NOMO-1 treated with dmso at 0.1 percent for 144 hours (cell line): ENCODE measurements around the gene CUEDC2.

Experiments used
- DNase-seq: peaks from one replicate; lab custom pipeline; 2025; ENCODE audit not compliant: unreplicated experiment; lab: John Stamatoyannopoulos, UW

The CUEDC2 gene, protein sequence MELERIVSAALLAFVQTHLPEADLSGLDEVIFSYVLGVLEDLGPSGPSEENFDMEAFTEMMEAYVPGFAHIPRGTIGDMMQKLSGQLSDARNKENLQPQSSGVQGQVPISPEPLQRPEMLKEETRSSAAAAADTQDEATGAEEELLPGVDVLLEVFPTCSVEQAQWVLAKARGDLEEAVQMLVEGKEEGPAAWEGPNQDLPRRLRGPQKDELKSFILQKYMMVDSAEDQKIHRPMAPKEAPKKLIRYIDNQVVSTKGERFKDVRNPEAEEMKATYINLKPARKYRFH

DNA sequence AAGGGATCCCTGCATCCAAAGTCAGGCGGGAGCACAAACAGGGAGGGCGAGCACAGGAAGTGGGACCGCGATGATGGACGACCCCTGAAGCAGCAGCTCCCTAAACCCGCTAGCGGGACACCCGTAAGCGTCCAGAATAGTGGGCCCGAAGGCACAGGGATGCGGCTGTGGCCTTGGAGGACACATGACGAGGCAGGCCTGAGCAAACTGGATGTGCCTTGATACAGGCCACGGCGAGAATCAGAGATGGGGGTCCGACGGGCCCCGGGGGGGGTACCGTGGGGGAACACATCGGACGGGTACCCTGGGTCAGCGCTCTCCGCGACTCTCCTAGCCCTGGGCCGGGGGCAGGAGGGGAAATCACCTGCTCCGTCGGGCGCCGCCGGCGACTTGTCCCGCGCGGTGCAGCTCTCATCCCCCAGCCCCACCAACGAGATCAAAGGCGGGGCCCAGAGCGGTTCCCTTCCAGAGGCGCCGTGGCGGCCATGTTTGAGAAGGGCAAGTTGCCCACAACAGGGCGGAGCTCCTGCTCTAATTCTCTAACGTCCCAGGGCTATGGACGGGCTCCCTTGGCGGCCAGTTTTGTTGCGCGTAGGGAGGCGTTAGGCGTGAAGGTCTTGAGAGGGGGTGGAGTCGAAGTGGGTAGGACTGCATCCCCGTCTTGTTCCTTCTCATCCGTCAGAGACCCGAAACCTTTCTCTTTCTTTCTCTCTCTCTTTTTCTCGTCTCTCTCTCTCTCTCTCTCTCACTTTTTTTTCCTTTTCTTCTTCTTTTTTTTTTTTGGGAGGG, at the start of gene CUEDC2:
TSS of gene CUEDC2 (minus strand) at position 413 of the 789 bp plus-strand sequence. CDS start 7,386 bp downstream, outside the sequence.
- DNase-seq = peak; percentile 96

- no peak for DNase-seq
These were observed 48.0 kb upstream of the CUEDC2 start for GRCh38 chr10:102480396-102480795.

- no peak for DNase-seq
These were observed 47.3 kb upstream of the CUEDC2 start for GRCh38 chr10:102479651-102480050.

GRCh38 chr10:102476466-102477141, 44.2 kb upstream of the CUEDC2 start:
- DNase-seq = no peak

GRCh38 chr10:102475451-102476040, 43.2 kb upstream of the CUEDC2 start:
- no peak for DNase-seq

DNA sequence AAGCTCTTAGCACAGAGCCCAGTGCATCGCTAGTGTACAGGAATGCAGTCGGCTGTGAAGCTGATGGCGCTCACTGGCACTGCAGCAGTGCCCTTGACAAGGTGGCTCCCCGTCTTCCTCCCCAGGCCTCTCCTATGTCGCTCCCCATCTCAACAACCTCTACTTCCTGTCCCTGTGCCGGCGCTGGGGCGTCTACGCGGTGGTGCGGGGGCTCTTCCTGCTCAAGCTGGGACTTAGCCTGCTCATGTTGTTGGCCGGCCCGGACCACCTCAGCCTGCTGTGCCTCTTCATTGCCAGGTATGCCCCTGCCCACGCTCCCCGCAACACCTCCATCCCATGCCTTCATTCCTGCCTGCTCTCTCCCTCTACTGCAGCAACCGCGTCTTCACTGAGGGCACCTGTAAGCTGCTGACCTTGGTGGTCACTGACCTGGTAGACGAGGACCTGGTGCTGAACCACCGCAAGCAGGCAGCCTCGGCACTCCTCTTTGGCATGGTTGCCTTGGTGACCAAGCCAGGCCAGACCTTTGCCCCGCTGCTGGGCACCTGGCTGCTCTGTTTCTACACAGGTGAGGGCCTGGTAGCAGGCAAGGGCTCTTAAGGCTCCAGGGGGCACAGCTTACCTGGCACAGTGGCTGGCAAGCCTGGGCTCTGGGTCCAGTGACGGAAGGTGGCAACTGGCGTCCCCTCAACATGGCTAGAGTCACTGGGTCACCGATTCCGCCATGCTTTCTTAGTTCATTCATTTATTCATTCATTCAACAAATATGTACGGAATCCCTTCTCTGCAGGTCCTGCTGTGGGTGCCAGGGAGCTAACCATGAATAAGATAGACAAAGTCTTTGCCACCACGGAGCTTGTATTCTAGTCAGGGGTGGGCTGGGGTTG, 41.3 kb upstream of the CUEDC2 start:
- no peak for DNase-seq

DNA sequence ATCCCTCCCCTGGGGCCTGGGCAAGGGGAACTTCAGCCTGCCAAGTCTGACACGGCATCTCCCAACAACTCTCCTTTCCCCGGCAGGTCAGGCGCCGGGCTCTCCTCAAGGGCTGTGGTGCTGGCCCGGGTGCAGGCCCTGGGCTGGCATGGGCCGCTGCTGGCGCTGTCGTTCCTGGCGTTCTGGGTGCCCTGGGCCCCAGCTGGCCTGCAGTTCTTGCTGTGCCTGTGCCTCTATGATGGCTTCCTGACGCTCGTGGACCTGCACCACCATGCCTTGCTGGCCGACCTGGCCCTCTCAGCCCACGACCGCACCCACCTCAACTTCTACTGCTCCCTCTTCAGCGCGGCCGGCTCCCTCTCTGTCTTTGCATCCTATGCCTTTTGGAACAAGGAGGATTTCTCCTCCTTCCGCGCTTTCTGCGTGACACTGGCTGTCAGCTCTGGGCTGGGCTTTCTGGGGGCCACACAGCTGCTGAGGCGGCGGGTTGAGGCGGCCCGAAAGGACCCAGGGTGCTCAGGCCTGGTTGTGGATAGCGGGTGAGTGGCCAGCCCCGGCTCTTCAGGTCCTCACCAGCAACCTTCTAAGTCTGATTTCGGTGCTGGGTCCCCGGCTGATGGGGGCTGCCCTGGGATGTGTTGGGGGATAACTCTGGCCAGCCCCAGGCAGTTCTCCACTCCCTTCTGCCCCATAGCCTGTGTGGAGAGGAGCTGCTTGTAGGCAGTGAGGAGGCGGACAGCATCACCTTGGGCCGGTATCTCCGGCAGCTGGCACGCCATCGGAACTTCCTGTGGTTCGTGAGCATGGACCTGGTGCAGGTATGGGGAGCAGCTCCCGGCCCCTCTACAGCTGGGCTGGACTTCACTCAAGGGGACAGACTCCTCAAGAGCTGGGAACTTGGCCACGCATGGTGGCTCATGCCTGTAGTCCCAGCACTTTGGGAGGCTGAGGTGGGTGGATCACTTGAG, 38.5 kb upstream of the CUEDC2 start:
- DNase-seq = no peak

GRCh38 chr10:102468683-102469082, 36.3 kb upstream of the CUEDC2 start:
- no peak for DNase-seq

- DNase-seq = peak; percentile 88
These were observed 35.6 kb upstream of the CUEDC2 start for GRCh38 chr10:102467971-102468438.

DNA sequence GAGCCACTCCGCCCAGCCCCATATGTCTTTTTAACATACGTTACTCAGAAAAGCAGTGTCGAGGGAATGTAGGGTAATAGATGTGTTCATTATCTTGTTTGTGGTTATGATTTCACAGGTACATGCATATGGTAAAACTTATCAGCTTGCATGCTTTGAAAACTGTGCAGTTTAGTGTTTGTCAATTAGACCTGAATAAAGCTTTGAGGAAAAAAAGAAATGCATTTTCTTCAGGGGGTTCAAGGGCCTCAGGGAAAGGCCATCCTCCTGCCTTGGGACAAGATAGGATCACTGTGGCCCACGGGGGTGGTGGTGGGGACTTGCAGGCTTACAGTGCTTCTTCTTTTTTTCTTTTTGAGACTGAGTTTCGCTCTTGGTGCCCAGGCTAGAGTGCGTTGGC, 34.9 kb upstream of the CUEDC2 start:
- DNase-seq = no peak

DNA sequence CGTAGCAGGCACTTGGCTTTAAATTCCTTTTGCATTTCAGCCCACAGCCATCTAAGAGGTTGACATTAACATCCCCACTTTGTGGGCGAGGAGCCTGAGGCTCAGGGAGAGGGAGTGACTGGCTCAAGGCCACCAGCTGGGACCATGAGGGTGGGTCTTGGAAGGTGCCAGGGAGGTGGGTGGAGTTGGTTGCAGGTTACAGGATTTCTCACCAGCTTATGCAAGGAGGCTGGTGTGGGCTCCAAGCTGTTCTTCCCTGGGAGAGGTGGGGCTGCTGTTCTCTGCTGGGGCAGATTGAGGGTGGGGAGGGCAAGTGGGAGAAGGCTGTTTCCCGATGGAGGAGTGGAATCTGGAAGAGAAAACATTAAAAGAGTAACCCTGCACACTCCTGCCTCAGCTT, 33.1 kb upstream of the CUEDC2 start:
- no peak for DNase-seq

- DNase-seq = no peak
These were observed 31.6 kb upstream of the CUEDC2 start for GRCh38 chr10:102463983-102464382.

DNA sequence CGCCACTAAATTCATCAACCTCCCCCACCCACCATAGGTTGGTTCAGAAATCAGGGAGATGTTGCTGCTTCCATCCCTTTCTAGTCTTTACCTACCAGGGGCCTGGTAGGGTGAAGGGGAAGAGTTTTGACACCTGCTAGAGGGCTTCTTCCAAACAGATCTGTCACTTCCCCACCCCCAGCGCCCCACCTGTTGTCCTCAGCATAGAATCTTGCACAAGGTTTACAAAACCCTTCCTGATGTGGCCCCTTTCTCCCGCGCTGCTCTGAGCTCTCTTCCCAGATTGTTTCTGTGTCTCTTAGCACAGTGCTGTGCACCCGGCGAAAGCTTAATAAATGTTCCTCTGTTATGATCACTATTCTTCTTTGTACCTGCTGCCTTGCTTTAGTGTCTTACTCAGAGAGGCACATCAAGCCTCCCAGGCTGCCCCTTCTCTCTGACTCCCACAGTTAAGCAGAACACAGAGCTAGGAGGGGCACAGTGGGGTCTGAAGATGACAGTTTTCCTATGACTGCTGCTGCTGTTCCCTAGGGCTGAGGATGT, 30.2 kb upstream of the CUEDC2 start:
- DNase-seq = no peak

GRCh38 chr10:102461187-102462054, 29.0 kb upstream of the CUEDC2 start:
- peak; percentile 86 for DNase-seq

DNA sequence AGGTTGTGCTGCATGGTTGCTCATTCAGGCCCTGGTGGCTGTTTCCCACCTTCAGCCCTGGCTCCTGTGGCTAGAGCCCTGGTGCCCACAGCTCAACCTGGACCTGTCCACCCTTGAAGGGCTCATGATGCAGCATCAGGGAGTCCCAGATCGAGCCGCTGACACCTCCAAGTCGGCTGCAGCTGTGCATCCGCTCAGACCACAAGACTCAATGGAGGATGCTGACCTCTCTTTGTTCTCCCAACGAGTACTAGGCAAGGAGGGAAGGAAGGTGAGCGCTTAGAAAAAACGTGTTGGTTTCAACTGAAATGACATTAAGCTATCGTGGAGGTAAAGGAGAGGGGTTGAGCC, 28.4 kb upstream of the CUEDC2 start:
- DNase-seq = no peak

DNA sequence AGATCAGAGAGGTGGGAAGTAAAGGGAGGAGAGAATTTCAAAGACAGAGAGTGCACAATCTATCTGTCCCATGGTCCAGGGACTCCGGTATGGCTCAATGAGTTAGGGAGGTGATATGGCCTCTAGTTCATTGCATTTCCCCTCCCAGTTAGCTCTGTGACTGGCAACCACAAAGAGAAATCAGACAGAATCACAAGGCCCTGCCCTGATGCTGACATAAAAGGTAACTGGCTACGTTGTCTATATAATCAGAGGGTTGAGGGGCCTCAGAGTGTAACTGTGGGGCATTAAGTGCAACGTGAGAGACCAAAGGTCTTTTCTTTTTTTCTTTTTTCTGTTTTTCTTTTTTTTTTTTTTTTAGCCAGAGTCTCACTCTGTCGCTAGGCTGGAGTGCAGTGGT, 26.3 kb upstream of the CUEDC2 start:
- no peak for DNase-seq

- DNase-seq = no peak
These were observed 25.3 kb upstream of the CUEDC2 start for GRCh38 chr10:102457591-102458150.
